ENCODE results near the gene ATP5F1D. TPM values are rescaled to one million over a fixed set of nuclear protein-coding genes. Genes with fewer than 3 reads are reported as not detected.

Gene ATP5F1D
- total RNA-seq, 4 donors from 2014 or later: 88.3 to 299 (median 206) TPM

GRCh38 chr19:1261798-1262622, 20.5 kb downstream of the ATP5F1D start:
- Histone ChIP-seq H3K4me3 (peak overlapping the region; percentile 53 to 76 (median 64)), H3K27ac (peak overlapping the region; percentile 98 to 100 (median 99)), H3K9me3 (no peaks in the 10 kb centered on the region), H3K36me3 (peaks cover 0 to 12% (median 0%) of the 10 kb centered on the region in 3 donors), H3K27me3 (no peaks in the 10 kb centered on the region), H3K4me1 (peaks cover 16 to 84% (median 69%) of the 10 kb centered on the region in 4 donors)
- peak; percentile 67 to 97 (median 94) for DNase-seq
- peak; percentile 67 to 70 for TF ChIP-seq POLR2A (IDR thresholded peaks at IDR 0.05)
- TF ChIP-seq, protein P1, sequence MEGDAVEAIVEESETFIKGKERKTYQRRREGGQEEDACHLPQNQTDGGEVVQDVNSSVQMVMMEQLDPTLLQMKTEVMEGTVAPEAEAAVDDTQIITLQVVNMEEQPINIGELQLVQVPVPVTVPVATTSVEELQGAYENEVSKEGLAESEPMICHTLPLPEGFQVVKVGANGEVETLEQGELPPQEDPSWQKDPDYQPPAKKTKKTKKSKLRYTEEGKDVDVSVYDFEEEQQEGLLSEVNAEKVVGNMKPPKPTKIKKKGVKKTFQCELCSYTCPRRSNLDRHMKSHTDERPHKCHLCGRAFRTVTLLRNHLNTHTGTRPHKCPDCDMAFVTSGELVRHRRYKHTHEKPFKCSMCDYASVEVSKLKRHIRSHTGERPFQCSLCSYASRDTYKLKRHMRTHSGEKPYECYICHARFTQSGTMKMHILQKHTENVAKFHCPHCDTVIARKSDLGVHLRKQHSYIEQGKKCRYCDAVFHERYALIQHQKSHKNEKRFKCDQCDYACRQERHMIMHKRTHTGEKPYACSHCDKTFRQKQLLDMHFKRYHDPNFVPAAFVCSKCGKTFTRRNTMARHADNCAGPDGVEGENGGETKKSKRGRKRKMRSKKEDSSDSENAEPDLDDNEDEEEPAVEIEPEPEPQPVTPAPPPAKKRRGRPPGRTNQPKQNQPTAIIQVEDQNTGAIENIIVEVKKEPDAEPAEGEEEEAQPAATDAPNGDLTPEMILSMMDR (IDR thresholded peaks at IDR 0.05): no peak

DNA sequence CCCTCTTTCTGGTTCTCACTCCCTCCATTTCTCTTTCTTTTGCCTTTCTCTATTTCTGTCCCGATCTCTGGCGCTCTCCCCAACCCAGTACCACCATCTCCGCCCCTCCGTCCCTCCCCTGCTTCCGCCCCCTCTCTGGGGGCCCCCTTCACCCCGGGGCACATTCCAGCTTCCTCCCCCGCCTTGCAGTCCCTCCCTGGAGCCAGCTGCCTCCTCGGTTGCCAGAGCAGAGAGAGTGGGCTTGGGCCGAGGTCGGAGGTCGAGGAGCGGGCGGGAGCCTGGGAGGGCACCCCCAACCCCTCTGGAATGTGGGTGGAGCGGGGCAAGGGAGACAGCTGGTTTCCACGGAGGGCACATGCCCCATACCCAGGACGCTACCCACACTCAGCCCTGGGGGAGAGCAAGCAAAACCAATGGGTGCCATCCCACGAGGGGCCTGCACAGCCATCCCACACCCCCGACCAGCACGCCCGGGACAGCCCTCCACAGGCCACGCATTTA, 21.1 kb downstream of the ATP5F1D start:
- H3K36me3 ChIP-seq: peaks cover 0 to 5% (median 0%) of the 10 kb centered on the region in 3 donors
- peak overlapping the region; percentile 98 to 100 (median 99) for H3K27ac ChIP-seq
- no peaks in the 10 kb centered on the region for H3K27me3 ChIP-seq
- H3K4me1 ChIP-seq: peaks cover 20 to 84% (median 73%) of the 10 kb centered on the region in 4 donors
- TF ChIP-seq, protein P1 (IDR thresholded peaks at IDR 0.05): no peak
- TF ChIP-seq POLR2A (IDR thresholded peaks at IDR 0.05): no peak
- H3K4me3 ChIP-seq: peak overlapping the region; percentile 53 to 76 (median 64)
- no peak for DNase-seq
- no peaks in the 10 kb centered on the region for H3K9me3 ChIP-seq

- peak overlapping the region; percentile 98 to 100 (median 99) for H3K27ac ChIP-seq
- peaks cover 0 to under 1% (median 0%) of the 10 kb centered on the region in 3 donors for H3K36me3 ChIP-seq
- H3K4me1 ChIP-seq: peaks cover 20 to 84% (median 71%) of the 10 kb centered on the region in 4 donors
- H3K27me3 ChIP-seq: no peaks in the 10 kb centered on the region
- peak overlapping the region in 1 of 4 donors; percentile 76 for H3K4me3 ChIP-seq
- H3K9me3 ChIP-seq: no peaks in the 10 kb centered on the region
- peak in 2 of 3 donors; percentile 81 to 83 for DNase-seq
- TF ChIP-seq POLR2A (IDR thresholded peaks at IDR 0.05): no peak
- TF ChIP-seq, protein P1 (IDR thresholded peaks at IDR 0.05): no peak
These were observed 21.6 kb downstream of the ATP5F1D start for GRCh38 chr19:1263188-1263587.

DNA sequence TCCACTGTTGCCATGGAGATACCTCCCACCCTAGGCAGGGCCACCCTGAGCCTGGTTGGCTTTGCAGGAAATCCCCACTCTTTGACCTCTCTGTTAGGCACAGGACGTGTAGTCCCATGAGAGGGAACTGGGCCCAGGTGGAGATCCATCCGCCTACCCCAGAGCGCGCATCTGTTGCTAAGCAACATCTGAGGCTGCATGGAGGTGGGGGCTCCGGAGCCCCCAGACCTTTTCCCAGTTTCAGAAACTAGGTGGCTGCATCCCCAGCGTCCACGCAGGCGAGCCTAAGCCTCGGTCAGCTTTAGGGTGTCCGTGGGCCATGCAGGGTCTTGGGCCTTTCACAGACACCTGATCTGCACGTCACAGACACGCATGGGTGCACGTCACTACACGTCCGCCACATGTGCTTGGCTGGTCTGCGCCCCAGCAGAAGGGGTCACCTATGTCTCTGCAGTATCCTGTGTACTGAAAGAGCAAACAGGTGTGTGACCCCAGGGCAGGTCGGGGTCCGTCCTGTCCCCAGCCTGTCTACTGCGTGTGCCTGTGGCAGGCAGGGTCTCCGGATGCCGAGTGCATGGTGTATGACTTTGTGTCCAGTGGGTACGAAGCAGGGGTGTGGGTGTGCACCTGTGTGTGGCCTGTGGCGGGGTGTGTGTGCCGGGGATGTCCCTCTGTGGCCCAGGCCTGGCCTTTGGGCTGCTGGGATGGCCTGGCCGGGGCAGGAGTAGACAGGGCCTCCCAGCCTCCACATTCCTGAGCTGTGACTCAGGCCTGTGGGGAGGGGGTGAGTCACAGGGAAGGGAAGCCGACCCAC, 23.5 kb downstream of the ATP5F1D start:
- peaks cover 24 to 78% (median 64%) of the 10 kb centered on the region in 4 donors for H3K4me1 ChIP-seq
- H3K27ac ChIP-seq: peak overlapping the region; percentile 94 to 99 (median 98)
- H3K4me3 ChIP-seq: peak overlapping the region in 3 of 4 donors; percentile 51 to 80 (median 59)
- no peaks in the 10 kb centered on the region for H3K27me3 ChIP-seq
- H3K36me3 ChIP-seq: no peaks in the 10 kb centered on the region
- no peaks in the 10 kb centered on the region for H3K9me3 ChIP-seq
- TF ChIP-seq POLR2A (IDR thresholded peaks at IDR 0.05): peak in 1 of 2 donors; percentile 25
- TF ChIP-seq, protein P1 (IDR thresholded peaks at IDR 0.05): no peak
- peak; percentile 87 to 92 (median 89) for DNase-seq

GRCh38 chr19:1265615-1266128, 24.1 kb downstream of the ATP5F1D start:
- Histone ChIP-seq H3K27me3 (no peaks in the 10 kb centered on the region), H3K27ac (peak overlapping the region; percentile 94 to 99 (median 98)), H3K9me3 (no peaks in the 10 kb centered on the region), H3K4me1 (peaks cover 18 to 79% (median 64%) of the 10 kb centered on the region in 4 donors), H3K4me3 (peak overlapping the region; percentile 51 to 80 (median 60)), H3K36me3 (no peaks in the 10 kb centered on the region)
- DNase-seq: peak in 2 of 3 donors; percentile 59 to 80
- TF ChIP-seq, protein P1 (IDR thresholded peaks at IDR 0.05): no peak
- no peak for TF ChIP-seq POLR2A (IDR thresholded peaks at IDR 0.05)
